Measurements from ENCODE around the gene TTLL5.

- TF ChIP-seq CTCF (conservative IDR thresholded peaks at IDR 0.05; ENCODE audit: low read depth, low read length) (no peak), EZH2 (IDR thresholded peaks at IDR 0.05; ENCODE audit: low read length, unreplicated experiment) (no peak)
Observed at GRCh38 chr14:75725481-75725880, 64.4 kb downstream of the TTLL5 start.

Data from PC-3 (cell line).